H7 (cell line): Measurements from ENCODE around the gene PDZD11. TPM values are rescaled to one million over a fixed set of nuclear protein-coding genes. Genes with fewer than 3 reads are reported as not detected.
"Not testable (repeated sequence)": the region's sequence is repeated elsewhere in the genome, so short reads cannot be mapped to it uniquely, and the experiment has no call there.

Source experiments
- DNase-seq: peaks from one replicate; pipeline ENCODE4 v3.0.0; 2012
- H3K27me3 ChIP-seq: 2 replicates; pipeline ENCODE4 v1.6.0; 2011; ENCODE audit warnings: mild to moderate bottlenecking, low read length; ENCODE audit not compliant: control insufficient read depth, insufficient read depth
- H3K36me3 ChIP-seq: replicated peaks from 2 replicates; pipeline ENCODE4 v1.5.1; 2011; ENCODE audit warnings: low read length; ENCODE audit not compliant: control insufficient read depth, insufficient read depth
- H3K4me3 ChIP-seq: 2 replicates; pipeline ENCODE4 v1.5.1; 2011; ENCODE audit warnings: low read depth, mild to moderate bottlenecking, control low read depth, low read length, moderate library complexity; ENCODE audit not compliant: insufficient read depth
- total RNA-seq: library from RNA; depleted of rRNA; stranded (reverse); fragments of >200 nt; shearing (Covaris generic); gene quantifications from 2 replicates; pipeline ENCODE4 v1.2.3, GENCODE V29; 2014; rRNA removed

The PDZD11 gene
- total RNA-seq, 1 experiment from 2014 or later = 37.5 TPM

DNA sequence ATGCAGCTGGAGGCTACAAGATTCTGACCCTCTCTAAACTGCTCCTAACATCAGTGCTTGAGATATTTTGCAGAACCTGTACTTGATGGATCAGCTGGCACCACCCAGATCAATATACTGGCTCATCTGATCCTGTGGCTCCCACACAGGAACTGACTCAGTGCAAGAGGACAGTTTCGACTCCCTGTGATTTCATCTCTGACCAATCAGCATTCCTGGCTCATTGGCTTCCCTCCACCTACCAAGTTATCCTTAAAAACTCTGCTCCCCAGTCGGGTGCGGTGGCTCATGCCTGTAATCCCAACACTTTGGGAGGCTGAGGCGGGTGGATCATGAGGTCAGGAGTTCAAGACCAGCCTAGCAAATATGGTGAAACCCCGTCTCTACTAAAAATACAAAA lies 46.1 kb downstream of the PDZD11 start:
- H3K4me3 ChIP-seq, H3K36me3 ChIP-seq, H3K27me3 ChIP-seq, DNase-seq: not testable (repeated sequence)

DNA sequence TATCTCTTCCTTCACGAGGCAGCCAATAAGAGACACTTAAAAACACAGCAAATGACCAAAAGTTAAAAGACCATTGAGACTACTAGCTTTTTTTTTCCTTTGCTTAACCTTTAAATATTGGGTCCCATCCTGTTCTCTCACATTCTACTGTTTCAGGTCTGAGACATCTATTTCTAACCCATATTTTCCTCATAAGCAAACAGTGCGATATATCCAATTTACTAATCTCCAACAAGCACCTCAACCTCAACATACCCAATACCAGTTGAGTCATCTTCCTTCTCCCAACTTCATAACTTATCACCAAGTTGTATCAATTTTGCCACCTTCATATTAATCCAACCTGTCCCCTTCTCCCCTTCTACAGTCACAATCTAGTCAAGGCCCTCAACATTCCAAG lies 48.2 kb downstream of the PDZD11 start:
- no peaks in the 10 kb centered on the region for H3K27me3 ChIP-seq
- no peaks in the 10 kb centered on the region for H3K36me3 ChIP-seq
- no peak for DNase-seq
- no peak overlapping the region for H3K4me3 ChIP-seq

DNA sequence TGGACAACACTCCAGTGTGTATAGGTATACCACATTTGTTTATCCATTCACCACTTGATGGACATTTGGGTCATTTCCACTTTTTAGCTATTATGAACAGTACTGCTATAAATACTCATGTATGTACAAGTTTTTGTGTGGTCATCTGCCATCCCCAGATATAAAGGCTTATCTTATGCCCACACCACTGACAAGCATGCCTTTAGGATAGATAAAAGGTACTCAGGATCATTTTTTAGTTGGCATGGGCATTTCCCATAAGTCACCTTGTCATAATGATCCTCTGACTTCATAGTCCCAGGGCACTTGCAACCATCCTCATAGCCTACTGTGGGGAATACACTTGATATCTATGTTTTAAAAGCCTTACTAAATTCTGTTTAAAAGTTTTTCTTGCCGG lies 49.0 kb downstream of the PDZD11 start:
- Histone ChIP-seq H3K27me3 (no peaks in the 10 kb centered on the region), H3K4me3 (no peak overlapping the region), H3K36me3 (no peaks in the 10 kb centered on the region)
- DNase-seq = no peak

Other genes with a start within 250 kb of the PDZD11 start
- gene AWAT2, start 240.0 kb downstream of the PDZD11 start, total RNA-seq = 0.26 TPM in 1 of 2 replicates, not detected in the other
- gene OTUD6A, start 227.5 kb downstream of the PDZD11 start, total RNA-seq = not detected in 2 replicates
- gene IGBP1, start 156.5 kb downstream of the PDZD11 start, total RNA-seq = 47.5 and 57.2 TPM in 2 replicates
- 0.07 TPM in 1 of 2 replicates, not detected in the other for gene DGAT2L6, start 112.4 kb downstream of the PDZD11 start, total RNA-seq
- gene AWAT1, start 55.3 kb downstream of the PDZD11 start, total RNA-seq = not detected in 2 replicates
- not detected in 2 replicates for gene P2RY4, start 29.7 kb downstream of the PDZD11 start, total RNA-seq
- gene ARR3, start 21.6 kb downstream of the PDZD11 start, total RNA-seq = not detected in 2 replicates
- gene RAB41, start 7.8 kb downstream of the PDZD11 start, total RNA-seq = not detected in 2 replicates
- gene KIF4A, start 177 bp upstream of the PDZD11 start, total RNA-seq = 25.7 and 36.0 TPM in 2 replicates
- gene GDPD2, start 133.4 kb upstream of the PDZD11 start, total RNA-seq = 1.5 and 2.0 TPM in 2 replicates
- 31.5 and 42.3 TPM in 2 replicates for gene DLG3, start 154.9 kb upstream of the PDZD11 start, total RNA-seq